SK-N-SH (cell line): ENCODE data around the gene IRF3.

ENCODE experiments used
- CTCF ChIP-seq: fragments of 200-600 bp; sonication (generic); IDR thresholded peaks from 2 replicates; pipeline ENCODE4 v1.6.1; 2017; ENCODE audit warnings: antibody characterized with exemption, mild to moderate bottlenecking, moderate library complexity
- POLR2AphosphoS5 ChIP-seq: IDR thresholded peaks from 2 replicates; pipeline ENCODE4 v1.6.1; 2012; ENCODE audit warnings: low read depth, low read length
- RAD21 ChIP-seq: IDR thresholded peaks from 2 replicates; pipeline ENCODE4 v1.6.1; 2012; ENCODE audit warnings: mild to moderate bottlenecking, low read length

GRCh38 chr19:49639401-49640112 lies 26.1 kb downstream of the IRF3 start:
- no peak for TF ChIP-seq RAD21
- TF ChIP-seq POLR2AphosphoS5 = no peak
- no peak for TF ChIP-seq CTCF
